Measurements from ENCODE around the gene CTU1. TPM values are rescaled to one million over a fixed set of nuclear protein-coding genes. Genes with fewer than 3 reads are reported as not detected.
"Not testable (repeated sequence)": the region's sequence is repeated elsewhere in the genome, so short reads cannot be mapped to it uniquely, and the experiment has no call there.

The CTU1 gene
- polyA plus RNA-seq (2013, experiment 1 of 2; ENCODE audit: insufficient read length) = 2.4 TPM
- polyA plus RNA-seq (2013, experiment 2 of 2; ENCODE audit: insufficient read length) = 2.8 TPM

DNA sequence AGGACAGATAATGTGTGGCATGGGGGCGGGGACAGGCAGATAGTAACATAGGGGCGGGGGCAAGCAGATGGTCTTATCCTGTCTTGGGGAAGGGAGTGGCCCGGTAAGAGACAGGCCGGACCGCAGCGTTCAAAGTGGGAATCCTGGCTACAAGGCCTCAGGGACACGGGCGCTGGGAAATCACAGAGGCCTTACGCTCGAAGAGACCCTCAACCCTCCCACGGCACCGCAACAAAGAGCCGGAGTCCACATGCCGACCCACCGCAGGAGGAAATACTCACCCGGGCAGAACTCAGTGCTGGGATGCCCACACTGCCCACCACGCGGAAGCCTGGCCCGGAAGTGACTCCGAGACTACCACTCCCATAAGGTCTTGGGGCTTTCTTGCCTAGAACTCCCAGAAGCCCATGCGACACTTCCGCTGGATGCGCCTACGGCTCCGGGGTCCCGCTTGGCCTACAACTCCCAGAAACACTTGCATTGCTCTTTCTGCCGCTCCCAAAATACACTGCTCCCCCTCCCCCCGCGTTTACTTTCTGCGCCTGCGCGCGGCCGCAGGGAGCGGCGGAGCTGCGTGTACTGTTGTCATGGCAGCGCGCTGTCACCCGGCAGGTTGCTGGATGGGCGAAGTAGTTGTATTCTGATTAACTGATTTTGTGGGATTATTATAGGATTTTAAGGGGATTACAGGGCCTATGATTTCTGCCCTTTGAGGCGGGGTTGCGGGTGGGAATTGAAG, at the start of gene CTU1:
Gene CTU1, minus strand, starts transcription at position 344 of the 739 bp plus-strand sequence. CDS start 3,840 bp downstream, outside the sequence.
- peak; percentile 99 for DNase-seq

DNA sequence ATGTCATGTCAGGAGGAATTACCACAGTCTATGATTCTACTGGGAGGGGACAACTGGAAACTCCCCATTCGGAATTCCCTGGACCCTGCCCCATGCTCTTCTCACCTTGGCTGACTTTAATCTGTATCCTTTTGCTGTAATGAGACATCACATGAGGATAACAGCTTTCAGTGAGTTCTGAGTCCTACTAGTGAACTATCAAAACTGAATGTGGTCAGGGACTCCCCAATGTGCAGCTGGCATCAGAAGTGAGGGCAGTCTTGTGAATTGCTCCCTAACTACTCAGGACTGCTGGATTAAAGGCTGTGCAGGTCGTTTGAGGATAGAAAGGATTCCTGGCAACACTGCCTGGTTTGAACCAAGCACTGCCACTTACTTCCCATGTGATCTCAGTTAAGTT, 49.1 kb upstream of the CTU1 start:
- no peak for DNase-seq

DNA sequence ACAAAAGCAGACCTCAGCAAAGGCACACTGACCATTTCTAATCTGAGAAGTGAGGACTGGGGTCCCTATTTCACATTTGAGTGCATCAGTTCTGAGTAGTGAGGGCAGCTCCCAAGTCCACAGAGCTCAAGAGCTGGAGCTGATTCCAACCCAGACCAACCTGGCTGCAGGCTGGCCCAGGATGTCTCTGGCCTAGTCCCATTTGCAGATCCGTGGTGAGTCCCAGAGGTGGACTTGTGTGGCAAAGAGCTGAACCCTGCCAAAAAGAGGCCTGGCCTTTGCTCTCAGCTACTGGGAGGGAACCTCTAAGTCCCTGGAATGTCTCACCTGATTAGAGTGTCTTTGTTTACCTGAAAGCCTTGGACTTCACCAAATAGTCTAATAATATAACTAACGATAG, 48.5 kb upstream of the CTU1 start:
- no peak for DNase-seq

DNA sequence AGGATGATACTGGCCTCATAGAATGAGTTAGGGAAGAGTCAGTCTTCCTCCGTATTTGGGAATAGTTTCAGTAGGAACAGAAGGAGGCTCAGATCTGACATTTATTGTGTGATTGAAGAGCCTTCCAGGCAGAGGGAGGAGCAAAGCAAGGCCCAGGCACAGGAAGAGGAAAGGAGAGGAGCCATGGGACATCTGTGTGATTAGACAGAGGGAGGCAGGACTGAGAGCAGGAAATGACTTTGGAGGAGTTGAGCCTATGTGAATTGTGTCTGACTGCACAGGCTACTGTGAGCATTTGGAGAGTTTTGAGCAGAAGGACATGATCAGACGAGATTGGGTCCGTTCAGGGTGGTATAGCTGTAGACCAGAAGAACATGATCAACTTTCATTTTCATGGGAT, 42.4 kb upstream of the CTU1 start:
- DNase-seq = no peak

DNA sequence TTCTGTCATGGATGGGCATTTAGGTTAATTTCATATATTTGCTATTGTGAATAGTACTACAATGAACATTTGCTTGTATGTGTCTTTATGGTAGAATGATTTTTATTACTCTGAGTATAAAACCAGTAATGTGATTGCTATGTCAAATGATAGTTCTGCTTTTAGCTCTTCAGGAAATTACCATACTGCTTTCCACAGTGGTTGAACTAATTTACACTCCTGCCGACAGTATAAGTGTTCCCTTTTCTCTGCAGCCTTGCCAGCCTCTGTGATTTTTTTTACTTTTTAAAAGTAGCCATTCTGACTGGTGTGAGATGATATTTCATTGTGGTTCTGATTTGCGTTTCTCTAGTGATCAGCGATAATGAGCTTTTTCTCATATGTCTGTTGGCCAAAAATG, 40.4 kb upstream of the CTU1 start:
- no peak for DNase-seq

DNA sequence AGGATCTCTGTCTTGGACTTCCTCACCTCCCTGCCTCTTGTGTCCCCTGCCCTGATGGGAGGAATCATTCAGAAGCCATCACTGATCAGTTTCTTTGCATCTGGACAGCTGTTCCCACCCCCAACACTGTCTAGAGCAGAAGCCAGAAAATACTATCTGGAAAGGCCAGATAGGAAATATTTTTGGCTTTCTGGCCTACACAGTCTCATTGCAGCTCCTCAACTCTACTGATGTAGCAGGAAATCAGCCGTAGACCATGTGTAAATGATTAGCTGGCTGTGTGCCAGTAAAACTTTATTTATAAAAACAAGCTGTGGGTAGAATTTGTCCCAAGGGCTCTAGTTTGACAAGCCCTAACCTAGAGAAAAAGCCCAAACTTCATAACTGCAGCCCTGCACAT, 39.5 kb upstream of the CTU1 start:
- no peak for DNase-seq

DNA sequence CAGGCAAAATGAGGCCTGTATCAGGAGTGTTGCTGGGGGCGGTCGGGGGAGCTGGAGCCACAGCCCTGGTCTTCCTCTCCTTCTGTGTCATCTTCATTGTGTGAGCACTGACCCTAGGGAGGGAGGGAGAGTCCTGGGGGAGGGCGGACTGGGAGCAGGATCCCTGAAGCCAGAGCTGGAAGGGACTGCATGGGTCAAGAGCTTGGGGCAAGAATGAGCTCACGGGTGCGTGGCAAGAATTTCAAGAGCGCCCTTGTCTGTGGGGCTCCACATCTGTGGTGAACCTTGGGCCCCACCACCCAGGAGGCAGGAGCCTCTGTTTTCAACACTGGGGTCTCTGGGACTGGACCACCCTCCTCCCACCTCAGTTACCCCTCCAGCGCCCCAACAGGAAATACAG, 38.5 kb upstream of the CTU1 start:
- no peak for DNase-seq

DNA sequence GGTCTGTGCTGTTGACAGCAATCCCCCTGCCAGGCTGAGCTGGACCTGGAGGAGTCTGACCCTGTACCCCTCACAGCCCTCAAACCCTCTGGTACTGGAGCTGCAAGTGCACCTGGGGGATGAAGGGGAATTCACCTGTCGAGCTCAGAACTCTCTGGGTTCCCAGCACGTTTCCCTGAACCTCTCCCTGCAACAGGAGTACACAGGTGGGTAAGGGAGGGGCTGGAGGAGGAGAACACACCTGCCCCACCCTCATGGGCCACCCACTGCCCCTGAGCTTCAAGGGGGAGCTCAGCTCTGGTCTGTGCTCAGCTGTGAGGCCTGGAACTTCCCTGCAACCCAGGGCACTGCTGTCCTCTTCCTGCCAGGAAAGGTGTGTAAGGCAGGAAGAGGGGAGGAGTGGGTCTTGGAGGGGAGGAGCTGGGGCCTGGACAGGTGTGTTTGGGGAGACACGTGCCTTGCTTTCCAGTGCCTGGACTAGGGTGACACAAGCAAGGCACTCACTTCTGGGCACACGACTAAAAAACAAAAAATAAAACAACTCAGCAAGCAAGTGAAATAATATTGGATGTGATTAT, 37.8 kb upstream of the CTU1 start:
- DNase-seq = no peak

DNA sequence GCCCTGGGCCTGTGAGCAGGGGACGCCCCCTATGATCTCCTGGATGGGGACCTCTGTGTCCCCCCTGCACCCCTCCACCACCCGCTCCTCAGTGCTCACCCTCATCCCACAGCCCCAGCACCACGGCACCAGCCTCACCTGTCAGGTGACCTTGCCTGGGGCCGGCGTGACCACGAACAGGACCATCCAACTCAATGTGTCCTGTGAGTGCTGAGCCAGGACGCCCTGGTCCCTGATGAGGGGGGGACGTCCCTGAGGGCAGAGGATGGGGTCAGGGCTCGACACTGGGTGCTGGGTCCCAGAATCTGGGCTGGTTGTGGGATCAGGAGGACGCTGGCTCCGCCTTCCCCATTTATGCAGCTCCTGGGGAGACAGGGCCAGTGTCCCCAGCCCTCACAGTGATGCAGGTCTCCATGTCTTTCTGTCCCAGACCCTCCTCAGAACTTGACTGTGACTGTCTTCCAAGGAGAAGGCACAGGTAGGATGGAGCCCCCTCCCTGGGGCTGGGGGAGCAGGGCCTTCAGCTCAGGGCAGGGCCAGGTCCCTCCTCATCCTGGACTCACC, 36.4 kb upstream of the CTU1 start:
- DNase-seq = no peak

DNA sequence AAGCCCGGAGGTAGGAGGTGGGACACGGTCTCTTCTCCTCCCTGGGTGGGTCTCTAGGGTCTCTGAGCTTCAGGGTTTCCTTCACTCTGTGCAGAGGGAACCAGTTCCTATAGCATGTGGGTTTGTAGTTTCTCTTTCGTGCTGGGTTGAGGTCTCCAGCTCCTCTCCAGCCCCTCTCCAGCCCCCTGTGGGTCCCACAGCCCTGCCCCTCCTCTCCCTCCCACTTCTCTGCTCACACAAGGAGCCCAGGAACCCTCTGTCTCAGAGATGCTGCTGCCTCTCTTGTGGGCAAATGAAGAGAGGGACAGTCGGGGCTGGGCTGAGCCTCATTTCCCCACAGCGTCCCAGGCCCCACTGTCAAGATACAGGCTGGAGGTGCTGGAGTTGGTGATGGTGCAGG, 35.3 kb upstream of the CTU1 start:
- DNase-seq = no peak

DNA sequence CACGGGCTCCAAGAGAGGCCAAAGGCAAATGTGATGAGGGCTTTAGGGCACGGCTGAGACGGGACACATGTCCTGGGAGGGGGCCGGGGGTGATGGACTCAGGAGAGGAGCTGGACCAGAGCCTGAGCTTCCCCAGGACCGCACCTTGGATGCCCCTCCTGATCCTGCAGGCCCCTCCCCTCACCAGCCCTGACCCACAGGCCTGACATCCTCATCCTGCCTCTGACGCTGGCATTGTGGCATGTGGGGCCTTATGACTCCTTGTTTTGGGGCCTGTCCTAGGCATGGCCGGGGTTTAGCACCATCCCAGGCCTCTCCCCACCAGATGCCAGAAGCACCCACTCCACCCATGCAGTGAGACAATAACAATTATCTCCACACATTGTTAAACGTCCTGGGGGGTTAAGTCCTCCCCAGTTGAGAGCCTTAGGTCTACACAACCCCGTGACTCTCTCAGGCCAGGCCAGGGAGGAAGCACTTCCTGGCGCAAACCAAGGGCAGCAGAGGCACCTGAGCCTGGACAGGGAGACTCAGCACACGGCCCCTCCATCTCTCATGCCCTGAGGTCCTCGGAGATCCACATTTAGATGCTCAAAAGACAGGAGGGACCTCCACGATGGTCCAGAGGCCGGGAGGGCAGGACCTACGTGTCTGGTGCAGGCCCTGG, 34.7 kb upstream of the CTU1 start:
- not testable (repeated sequence) for DNase-seq

DNA sequence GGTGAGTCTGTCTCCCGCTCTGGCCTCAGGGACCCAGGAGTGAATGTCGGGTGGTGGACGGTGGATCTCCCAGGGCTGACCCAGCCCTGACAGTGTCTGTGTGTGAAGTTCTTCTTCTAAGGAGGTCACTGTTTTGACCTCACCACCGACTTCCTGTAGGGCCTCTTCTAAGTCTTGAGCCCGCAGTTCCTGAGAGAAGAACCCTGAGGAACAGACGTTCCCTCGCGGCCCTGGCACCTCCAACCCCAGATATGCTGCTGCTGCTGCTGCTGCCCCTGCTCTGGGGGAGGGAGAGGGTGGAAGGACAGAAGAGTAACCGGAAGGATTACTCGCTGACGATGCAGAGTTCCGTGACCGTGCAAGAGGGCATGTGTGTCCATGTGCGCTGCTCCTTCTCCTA, 33.9 kb upstream of the CTU1 start, which contains the start of gene SIGLEC7:
Gene SIGLEC7, plus strand, starts transcription at position 183 of the 400 bp plus-strand sequence. Its CDS starts 69 bp downstream, at position 252.
- DNase-seq = no peak

DNA sequence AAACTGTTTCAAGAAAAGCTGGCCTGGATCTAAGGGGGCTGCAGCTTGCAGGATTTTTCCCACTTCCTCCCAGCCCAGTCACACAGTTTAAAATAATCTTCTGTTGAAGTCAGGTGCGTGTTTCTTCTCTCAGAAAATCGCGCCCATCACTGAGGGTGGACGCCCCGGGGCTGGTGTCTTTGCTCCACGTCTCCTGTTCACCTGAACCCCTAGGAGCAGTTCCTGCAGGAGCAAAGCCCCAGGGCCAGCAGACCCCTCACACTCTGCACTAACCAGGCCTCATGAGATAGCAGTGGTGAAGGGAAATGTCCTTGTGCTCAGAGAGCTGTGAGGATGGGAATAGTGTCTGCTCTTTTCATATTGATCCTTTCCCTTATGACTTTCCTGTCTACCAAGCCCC, 33.0 kb upstream of the CTU1 start:
- no peak for DNase-seq

DNA sequence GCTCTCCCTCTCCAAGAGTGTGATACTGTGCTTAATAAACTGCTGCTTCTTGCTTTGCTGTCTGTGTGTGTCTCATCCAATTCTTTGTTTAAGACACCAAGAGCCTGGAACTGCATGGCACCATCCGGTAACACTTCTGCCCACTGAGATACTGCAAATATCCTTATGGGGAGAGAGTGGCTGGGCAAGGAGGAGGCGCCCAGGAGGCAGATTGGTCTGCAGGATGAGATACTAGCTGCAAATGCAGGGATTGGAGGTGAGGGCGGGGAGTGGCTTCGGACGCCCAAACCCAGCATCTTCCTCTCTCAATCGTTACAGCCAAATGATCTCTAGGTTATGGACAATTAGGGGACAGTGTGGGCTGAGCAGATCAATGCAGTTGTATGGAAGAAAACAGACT, 32.2 kb upstream of the CTU1 start:
- no peak for DNase-seq

DNA sequence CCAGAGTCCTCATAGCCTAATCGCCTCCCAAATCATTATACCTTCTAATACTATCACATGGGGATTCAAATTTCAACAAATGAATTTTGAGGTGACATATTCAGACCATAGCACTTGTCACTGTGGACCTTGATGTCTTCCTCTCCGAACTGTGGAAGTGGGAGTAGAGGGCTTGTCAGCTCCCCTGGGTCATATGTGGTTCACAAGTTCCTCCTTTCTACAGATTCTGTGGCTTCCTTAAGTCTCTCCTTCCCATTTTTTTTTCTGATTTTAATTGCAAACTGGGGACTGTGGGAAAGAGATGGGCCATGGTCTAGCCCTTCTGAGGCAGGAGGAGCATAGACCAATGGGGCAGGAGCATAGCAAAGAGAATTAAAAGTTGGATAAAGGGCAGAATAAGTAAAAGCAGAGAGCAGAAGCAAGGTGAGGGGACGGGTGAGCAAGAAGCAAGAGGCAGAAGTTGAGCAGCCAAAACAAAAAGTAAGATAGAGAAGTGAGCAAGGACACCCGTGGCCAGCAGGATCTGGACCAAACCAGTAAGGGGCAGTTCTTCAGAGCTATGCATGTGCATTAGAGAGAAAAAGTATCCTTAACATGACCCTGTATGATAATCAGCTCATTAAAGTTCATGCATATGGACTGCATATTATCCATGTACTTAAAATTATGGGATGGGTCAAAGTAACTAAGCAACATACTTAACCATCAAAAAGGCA, 31.2 kb upstream of the CTU1 start:
- DNase-seq = no peak

DNA sequence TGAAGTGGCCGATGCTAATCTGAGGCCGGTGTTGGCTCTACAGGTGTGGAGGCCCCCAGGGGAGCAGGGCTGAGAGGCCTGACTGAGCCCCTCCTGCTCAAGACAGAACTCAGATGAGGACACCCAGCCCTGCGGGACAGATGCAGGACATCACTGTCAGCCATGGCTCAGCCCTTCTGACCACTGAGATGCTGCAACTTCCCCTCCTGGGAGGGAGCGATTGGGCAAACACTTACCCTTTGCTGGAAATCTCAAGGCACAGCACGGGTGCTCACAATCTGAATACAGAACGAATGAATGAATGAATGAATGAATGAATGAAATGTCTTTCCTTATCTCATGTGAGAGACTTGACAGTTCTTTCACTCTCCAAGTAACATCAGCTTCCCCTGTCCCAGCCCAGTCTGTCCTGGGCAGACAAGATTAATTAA, 30.4 kb upstream of the CTU1 start:
- no peak for DNase-seq

DNA sequence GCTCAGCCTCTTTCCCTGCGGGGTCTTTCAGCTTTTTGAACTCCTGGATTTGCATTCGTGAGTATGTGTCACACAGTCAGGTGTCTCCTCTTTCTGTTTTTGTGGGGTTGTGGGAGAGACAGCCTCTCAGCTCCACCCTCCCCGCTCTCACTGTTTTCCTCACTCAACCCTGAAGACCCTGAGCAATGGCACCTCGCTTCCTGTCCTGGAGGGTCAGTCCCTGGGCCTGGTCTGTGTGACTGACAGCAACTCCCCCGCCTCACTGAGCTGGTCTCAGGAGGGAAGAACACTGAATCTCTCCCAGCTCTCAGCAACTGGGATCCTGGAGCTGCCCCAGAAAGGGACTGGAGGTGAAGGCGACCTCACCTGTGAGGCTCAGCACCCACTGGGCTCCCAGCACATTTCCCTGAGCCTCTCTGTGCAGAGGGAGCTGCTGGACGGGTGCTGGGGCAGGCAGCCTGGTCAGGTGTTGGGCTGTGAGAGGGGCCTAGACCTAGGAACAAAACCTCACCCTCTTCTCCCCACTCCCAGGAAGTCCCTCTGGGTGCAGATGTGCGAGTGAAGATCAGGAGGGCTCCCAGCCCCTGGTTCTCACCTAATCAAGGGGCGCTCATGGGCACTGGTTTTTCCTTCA, 29.7 kb upstream of the CTU1 start:
- DNase-seq = no peak

DNA sequence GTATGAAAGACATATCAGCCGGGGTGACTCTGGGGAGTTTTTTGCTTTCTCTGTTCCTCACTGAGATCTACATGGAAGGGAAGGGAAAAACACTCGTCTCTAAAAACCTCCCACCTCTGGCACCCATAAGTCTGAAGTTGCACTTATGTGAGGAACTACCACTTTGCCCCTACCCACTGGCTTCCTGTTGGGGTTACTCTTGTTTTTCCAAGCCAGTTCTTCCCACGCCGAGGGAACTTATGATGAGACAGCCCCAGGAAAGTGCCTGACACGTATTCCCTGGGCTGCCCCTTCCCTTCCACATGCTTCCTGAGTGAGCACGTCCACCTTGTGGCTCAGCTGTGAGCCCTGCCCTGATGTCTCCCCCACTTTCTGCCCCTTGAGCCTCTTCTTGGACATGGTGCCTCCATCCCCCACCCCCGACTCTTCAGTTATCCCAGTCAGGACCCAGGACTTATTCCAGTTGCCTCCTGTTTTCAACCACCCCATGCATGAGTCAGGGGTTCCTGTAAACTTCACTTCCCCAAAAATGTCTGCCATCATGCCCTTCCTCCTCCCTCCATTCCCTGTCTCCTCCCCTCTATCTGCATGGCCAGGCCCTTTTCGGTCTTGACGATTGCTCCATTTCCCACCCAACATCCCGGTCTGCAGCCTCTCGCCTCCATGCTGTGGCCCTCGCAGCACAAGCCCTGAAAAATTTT, 28.8 kb upstream of the CTU1 start:
- DNase-seq = no peak

DNA sequence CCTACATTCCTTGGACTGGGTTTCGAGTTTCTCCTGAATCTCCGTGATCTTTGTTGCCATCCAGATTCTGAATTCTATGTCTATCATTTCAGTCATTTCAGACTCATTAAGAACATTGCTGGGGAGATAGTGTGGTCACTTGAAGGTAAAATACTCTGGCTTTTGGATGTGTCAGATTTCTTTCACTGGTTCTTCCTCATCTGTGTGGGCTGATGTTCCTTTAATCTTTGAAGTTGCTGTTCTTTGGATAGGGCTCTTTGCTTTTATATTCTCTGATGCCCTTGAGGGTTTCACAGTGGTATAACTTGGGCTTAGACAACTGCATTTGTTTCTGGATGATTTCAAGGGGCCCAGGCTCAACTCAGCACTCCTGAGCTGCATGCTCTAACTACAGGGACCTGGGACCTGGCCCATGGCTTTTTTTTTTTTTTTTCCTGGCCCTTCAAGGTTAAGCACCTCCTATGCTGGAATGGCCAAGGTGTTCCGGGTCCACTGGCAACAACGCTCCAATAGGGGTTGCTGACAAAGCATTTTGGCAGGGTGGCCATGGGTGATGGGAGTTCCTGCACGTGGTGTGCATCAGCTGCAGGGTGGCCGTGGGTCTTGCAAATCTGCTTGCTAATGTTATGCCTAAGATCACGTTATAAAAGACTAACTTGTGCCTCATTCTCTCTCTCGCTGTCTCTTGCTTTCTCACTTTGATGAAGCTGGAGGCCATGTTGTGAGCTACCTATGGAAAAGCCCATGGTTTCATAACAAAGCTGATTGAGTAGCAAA, 28.0 kb upstream of the CTU1 start:
- DNase-seq = no peak

DNA sequence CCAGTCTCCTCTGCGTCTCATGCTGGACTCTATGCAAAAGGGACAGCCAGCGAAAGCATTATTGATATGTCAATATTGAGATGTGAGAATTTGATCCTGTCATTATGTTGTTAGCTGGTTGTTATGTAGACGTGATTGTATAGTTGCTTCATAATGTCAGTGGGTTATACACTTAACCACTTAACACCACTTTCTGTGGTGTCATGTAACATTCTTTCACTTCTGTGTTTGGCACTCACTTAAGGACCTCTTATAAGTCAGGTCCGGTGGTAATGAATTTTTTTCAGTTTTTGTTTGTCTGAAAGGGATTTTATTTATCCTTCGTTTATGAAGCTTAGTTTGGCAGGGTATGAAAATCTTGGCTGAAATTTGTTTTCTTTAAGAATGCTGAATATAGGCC, 26.8 kb upstream of the CTU1 start:
- DNase-seq = no peak
